Gastroesophageal sphincter (tissue), 4 donors: Measurements from ENCODE around the gene ERCC1. TPM values are rescaled to one million over a fixed set of nuclear protein-coding genes. Genes with fewer than 3 reads are reported as not detected.
A peak's percentile ranks its signal among the peaks of the same experiment; 100 is the strongest.

Experiments used
- ATAC-seq: fragments of 150-250 bp; one replicate; pipeline ENCODE4 v1.9.1; 2016; ENCODE audit warnings: mild to moderate bottlenecking, moderate library complexity
- H3K27ac ChIP-seq, 4 donors: fragments of 200-600 bp; sonication (generic) in 3 of 4; 1 replicate in 3 of 4; 2 replicates in 1 of 4; pipeline ENCODE4 v1.5.1; 2016 to 2019
- H3K27me3 ChIP-seq: fragments of 200-600 bp; sonication (generic); one replicate; pipeline ENCODE4 v1.5.1; 2019
- H3K36me3 ChIP-seq, 2 donors: fragments of 200-600 bp; sonication (generic); one replicate each; pipeline ENCODE4 v1.5.1; 2019; ENCODE audit warnings: control low read depth in 1 of 2
- H3K4me1 ChIP-seq, 3 donors: fragments of 200-600 bp; sonication (generic); 1 replicate in 2 of 3; 2 replicates in 1 of 3; pipeline ENCODE4 v1.5.1; 2016 to 2019; ENCODE audit warnings: control low read depth in 2 of 3
- H3K4me3 ChIP-seq, 2 donors: fragments of 200-600 bp; sonication (generic); one replicate each; pipeline ENCODE4 v1.5.1; 2019; ENCODE audit warnings: mild to moderate bottlenecking in 1 of 2, moderate library complexity in 1 of 2
- H3K9me3 ChIP-seq, 3 donors: fragments of 200-600 bp; sonication (generic); one replicate each; pipeline ENCODE4 v1.5.1; 2017 to 2019; ENCODE audit warnings: control low read depth in 2 of 3
- CTCF ChIP-seq, 4 experiments: fragments of 200-600 bp in 2 of 4; fragments of 450-650 bp in 2 of 4; sonication (generic) in 1 of 4; IDR thresholded peaks; one replicate each; pipeline ENCODE4 v1.5.1; 2017 to 2019; ENCODE audit warnings: antibody characterized with exemption in 4 of 4, mild to moderate bottlenecking in 2 of 4, moderate library complexity in 2 of 4
- EP300 ChIP-seq: sonication (generic); formaldehyde crosslinking; IDR thresholded peaks from one replicate; pipeline ENCODE4 v1.6.1; 2017; ENCODE audit warnings: antibody characterized with exemption, mild to moderate bottlenecking
- POLR2A ChIP-seq, 2 donors: fragments of 450-650 bp; IDR thresholded peaks; one replicate each; pipeline ENCODE4 v1.6.1; 2017; ENCODE audit warnings: antibody characterized with exemption in 2 of 2, mild to moderate bottlenecking in 2 of 2, moderate library complexity in 1 of 2
- POLR2AphosphoS5 ChIP-seq: sonication (generic); formaldehyde crosslinking; IDR thresholded peaks from one replicate; pipeline ENCODE4 v1.6.1; 2017; ENCODE audit warnings: antibody characterized with exemption
- WGBS, 2 donors: methylation state at CpG; one replicate each; pipeline ENCODE4 v1.1.5; 2018; ENCODE audit warnings: low coverage in 1 of 2; 5-methylcytosine and 5-hydroxymethylcytosine counted together
- total RNA-seq, 4 donors: library from RNA; depleted of rRNA; stranded (reverse); fragments of >200 nt; gene quantifications; one replicate each; pipeline ENCODE4 v1.1.0, GENCODE V29; 2016

The ERCC1 gene
- total RNA-seq, 4 donors from 2014 or later = 52.7 to 84.6 (median 68.4) TPM

- WGBS, 2 donors = 61 to 67% methylated on average over 6 to 9 of the region's 40 CpGs
- peaks cover 0 to 66% (median 17%) of the 10 kb centered on the region in 3 donors for H3K4me1 ChIP-seq
Measured at GRCh38 chr19:45402298-45403061, 21.2 kb downstream of the ERCC1 start.

GRCh38 chr19:45401815-45402214, 21.9 kb downstream of the ERCC1 start:
- no peak overlapping the region for H3K4me3 ChIP-seq
- no peak overlapping the region for H3K27ac ChIP-seq
- H3K27me3 ChIP-seq = peaks cover 26% of the 10 kb centered on the region
- H3K4me1 ChIP-seq = peaks cover 0 to 59% (median 15%) of the 10 kb centered on the region in 3 donors
- H3K36me3 ChIP-seq = no peaks in the 10 kb centered on the region
- TF ChIP-seq POLR2AphosphoS5 (no peak), CTCF (IDR thresholded peaks at IDR 0.05) (no peak), EP300 (no peak), POLR2A (IDR thresholded peaks at IDR 0.05) (no peak)
- ATAC-seq = no peak
- WGBS, 2 donors = 86 to 95% methylated on average over 4 to 5 of the region's 6 CpGs
- no peaks in the 10 kb centered on the region for H3K9me3 ChIP-seq

More at GRCh38 chr19:45402298-45403061, 21.2 kb downstream of the ERCC1 start:
- Histone ChIP-seq H3K36me3 (no peaks in the 10 kb centered on the region), H3K27ac (peak overlapping the region in 2 of 4 donors; percentile 2 to 44), H3K27me3 (peaks cover 23% of the 10 kb centered on the region), H3K4me3 (no peak overlapping the region), H3K9me3 (no peaks in the 10 kb centered on the region)
- TF ChIP-seq POLR2A (IDR thresholded peaks at IDR 0.05) (no peak), POLR2AphosphoS5 (no peak), EP300 (no peak), CTCF (IDR thresholded peaks at IDR 0.05) (peak in 1 of 4 experiments; percentile 47)
- ATAC-seq = no peak

GRCh38 chr19:45400192-45400591, 23.5 kb downstream of the ERCC1 start:
- no peak overlapping the region for H3K4me3 ChIP-seq
- WGBS, 2 donors = 88 to 100% methylated on average over 2 to 4 of the region's 6 CpGs
- H3K27me3 ChIP-seq = peaks cover 36% of the 10 kb centered on the region
- peaks cover 0 to 47% (median 14%) of the 10 kb centered on the region in 3 donors for H3K4me1 ChIP-seq
- no peak overlapping the region for H3K27ac ChIP-seq
- ATAC-seq = no peak
- no peaks in the 10 kb centered on the region for H3K9me3 ChIP-seq
- no peak for TF ChIP-seq EP300
- H3K36me3 ChIP-seq = peaks cover 0 to 13% of the 10 kb centered on the region in 2 donors

GRCh38 chr19:45395821-45396617, 27.7 kb downstream of the ERCC1 start:
- peaks cover 12% of the 10 kb centered on the region for H3K27me3 ChIP-seq
- H3K9me3 ChIP-seq = no peaks in the 10 kb centered on the region
- no peak for ATAC-seq
- H3K4me1 ChIP-seq = peaks cover 0 to 17% (median 3%) of the 10 kb centered on the region in 3 donors
- H3K4me3 ChIP-seq = no peak overlapping the region
- no peak overlapping the region for H3K27ac ChIP-seq
- 45 to 48% methylated on average over 8 to 20 of the region's 59 CpGs for WGBS, 2 donors
- TF ChIP-seq EP300 = no peak
- TF ChIP-seq CTCF (IDR thresholded peaks at IDR 0.05) = no peak
- TF ChIP-seq POLR2AphosphoS5 = no peak
- TF ChIP-seq POLR2A (IDR thresholded peaks at IDR 0.05) = no peak
- H3K36me3 ChIP-seq = peaks cover 0 to 13% of the 10 kb centered on the region in 2 donors

- 100% methylated on average over 2 of the region's 21 CpGs for WGBS, 2 donors
- H3K4me1 ChIP-seq = no peaks in the 10 kb centered on the region
- no peaks in the 10 kb centered on the region for H3K9me3 ChIP-seq
- peaks cover 0 to 13% of the 10 kb centered on the region in 2 donors for H3K36me3 ChIP-seq
- no peak for ATAC-seq
- no peak for TF ChIP-seq CTCF (IDR thresholded peaks at IDR 0.05)
- no peak overlapping the region for H3K27ac ChIP-seq
- H3K4me3 ChIP-seq = no peak overlapping the region
- H3K27me3 ChIP-seq = peaks cover 21% of the 10 kb centered on the region
Measured at GRCh38 chr19:45391871-45392665, 31.6 kb downstream of the ERCC1 start.
